Mucosa of descending colon (tissue), 3 donors: ENCODE measurements around the gene ITPKB. TPM values are rescaled to one million over a fixed set of nuclear protein-coding genes. Genes with fewer than 3 reads are reported as not detected.
A peak's percentile ranks its signal among the peaks of the same experiment; 100 is the strongest.

Source experiments
- ATAC-seq: fragments of 200-7000 bp; cut with Tn5 transposase; one replicate; pipeline ENCODE4 v1.9.1; 2020; ENCODE audit warnings: mild to moderate bottlenecking, moderate library complexity
- DNase-seq, 3 donors: peaks; one replicate each; pipeline ENCODE4 v3.0.0-alpha.2; 2020
- H3K36me3 ChIP-seq: fragments of 200-600 bp; one replicate; pipeline ENCODE4 v1.8.0; 2021; ENCODE audit warnings: low read depth, mild to moderate bottlenecking
- H3K4me1 ChIP-seq: fragments of 200-600 bp; one replicate; pipeline ENCODE4 v1.8.0; 2021; ENCODE audit warnings: low read depth, mild to moderate bottlenecking
- H3K4me3 ChIP-seq: fragments of 200-600 bp; one replicate; pipeline ENCODE4 v1.8.0; 2021; ENCODE audit warnings: mild to moderate bottlenecking
- H3K9me3 ChIP-seq: fragments of 200-600 bp; one replicate; pipeline ENCODE4 v1.8.0; 2021; ENCODE audit warnings: mild to moderate bottlenecking
- CTCF ChIP-seq: fragments of 200-600 bp; IDR thresholded peaks from one replicate; pipeline ENCODE4 v1.8.0; 2022; ENCODE audit warnings: antibody characterized with exemption, mild to moderate bottlenecking
- intact Hi-C, 2 donors: fragments of 100-400 bp; cut with DNase I in 1 of 2; cut with micrococcal nuclease in 1 of 2; formaldehyde crosslinking; loops; one replicate each; pipeline versions ENCODE4 v1.11.0 to v1.11.1; 2022; cut with DNase I, micrococcal nuclease
- total RNA-seq, 3 donors: library from RNA; stranded (reverse); fragmentation: NEBNext Ultra II Directional in 2 of 3; extraction: Animal tissue kit (Norgen Biotek cat#: 25700) in 2 of 3; gene quantifications; one replicate each; pipeline versions ENCODE4 v1.2.1 to v1.2.4, GENCODE V29; 2021 to 2023
- donor health status: DM: no; HTN: no; CAD: no; lungs with moderate emphysema.
- donor health status: DM: no; HTN: no; CAD: no.
- donor health status: DM: no; HTN: yes; CAD: no.

Gene ITPKB
- total RNA-seq, 3 donors from 2014 or later, result 9.5 to 90.3 (median 11.7) TPM

GRCh38 chr1:226634166-226634588, 104.9 kb downstream of the ITPKB start:
- Histone ChIP-seq H3K4me3 (no peak overlapping the region), H3K9me3 (no peaks in the 10 kb centered on the region), H3K36me3 (no peaks in the 10 kb centered on the region), H3K4me1 (no peaks in the 10 kb centered on the region)
- peak; percentile 79 for TF ChIP-seq CTCF
- peak; percentile 85 for ATAC-seq
- DNase-seq, result peak; percentile 86 to 93 (median 87)
- intact Hi-C loops, result loop anchor here (5.0 kb wide), 1 partner anchor 193 kb away; no protein-coding TSS in a partner anchor

- no peaks in the 10 kb centered on the region for H3K4me1 ChIP-seq
- no peak for TF ChIP-seq CTCF
- ATAC-seq (no peak), DNase-seq (no peak)
- no peak overlapping the region for H3K4me3 ChIP-seq
- H3K36me3 ChIP-seq, result no peaks in the 10 kb centered on the region
- no peaks in the 10 kb centered on the region for H3K9me3 ChIP-seq
- intact Hi-C loops, result loop anchor here (5.0 kb wide), 1 partner anchor 194 kb away; no protein-coding TSS in a partner anchor
Measured at GRCh38 chr1:226633541-226634165, 105.4 kb downstream of the ITPKB start.

- no peak for DNase-seq
- no peaks in the 10 kb centered on the region for H3K4me1 ChIP-seq
- H3K4me3 ChIP-seq, result no peak overlapping the region
- no peaks in the 10 kb centered on the region for H3K36me3 ChIP-seq
- no peak for TF ChIP-seq CTCF
- intact Hi-C loops, result loop anchor here (5.0 kb wide), 1 partner anchor 194 kb away; no protein-coding TSS in a partner anchor
- peak; percentile 20 for ATAC-seq
- H3K9me3 ChIP-seq, result no peaks in the 10 kb centered on the region
Measured at GRCh38 chr1:226632922-226633351, 106.1 kb downstream of the ITPKB start.

- intact Hi-C loops, result loop anchor here (5.0 kb wide), 1 partner anchor 195 kb away; no protein-coding TSS in a partner anchor
- no peak for TF ChIP-seq CTCF
- no peaks in the 10 kb centered on the region for H3K36me3 ChIP-seq
Measured at GRCh38 chr1:226632169-226632879, 106.8 kb downstream of the ITPKB start.

GRCh38 chr1:226631229-226632000, 107.7 kb downstream of the ITPKB start:
- H3K4me3 ChIP-seq, result no peak overlapping the region
- intact Hi-C loops, result loop anchor here (5.0 kb wide), 1 partner anchor 196 kb away; no protein-coding TSS in a partner anchor

More at GRCh38 chr1:226632169-226632879, 106.8 kb downstream of the ITPKB start:
- H3K4me3 ChIP-seq, result no peak overlapping the region
- no peaks in the 10 kb centered on the region for H3K9me3 ChIP-seq
- no peaks in the 10 kb centered on the region for H3K4me1 ChIP-seq
- peak; percentile 25 for ATAC-seq
- peak in 1 of 3 donors; percentile 18 for DNase-seq

More at GRCh38 chr1:226631229-226632000, 107.7 kb downstream of the ITPKB start:
- Histone ChIP-seq H3K36me3 (no peaks in the 10 kb centered on the region), H3K4me1 (peaks cover 8% of the 10 kb centered on the region), H3K9me3 (no peaks in the 10 kb centered on the region)
- DNase-seq (no peak), ATAC-seq (no peak)
- TF ChIP-seq CTCF, result no peak
